Uterus (tissue), 2 donors: Measurements from ENCODE around the gene KLHDC4.

Source experiments
- CTCF ChIP-seq, 4 experiments: fragments of 200-600 bp in 2 of 4; fragments of 450-650 bp in 2 of 4; sonication (generic) in 2 of 4; IDR thresholded peaks; one replicate each; pipeline ENCODE4 v1.5.1; 2016 to 2019; ENCODE audit warnings: antibody characterized with exemption in 4 of 4, mild to moderate bottlenecking in 2 of 4, moderate library complexity in 1 of 4
- POLR2A ChIP-seq, 2 donors: fragments of 450-650 bp; IDR thresholded peaks; one replicate each; pipeline ENCODE4 v1.6.1; 2016; ENCODE audit warnings: antibody characterized with exemption in 2 of 2, mild to moderate bottlenecking in 1 of 2, moderate library complexity in 1 of 2

DNA sequence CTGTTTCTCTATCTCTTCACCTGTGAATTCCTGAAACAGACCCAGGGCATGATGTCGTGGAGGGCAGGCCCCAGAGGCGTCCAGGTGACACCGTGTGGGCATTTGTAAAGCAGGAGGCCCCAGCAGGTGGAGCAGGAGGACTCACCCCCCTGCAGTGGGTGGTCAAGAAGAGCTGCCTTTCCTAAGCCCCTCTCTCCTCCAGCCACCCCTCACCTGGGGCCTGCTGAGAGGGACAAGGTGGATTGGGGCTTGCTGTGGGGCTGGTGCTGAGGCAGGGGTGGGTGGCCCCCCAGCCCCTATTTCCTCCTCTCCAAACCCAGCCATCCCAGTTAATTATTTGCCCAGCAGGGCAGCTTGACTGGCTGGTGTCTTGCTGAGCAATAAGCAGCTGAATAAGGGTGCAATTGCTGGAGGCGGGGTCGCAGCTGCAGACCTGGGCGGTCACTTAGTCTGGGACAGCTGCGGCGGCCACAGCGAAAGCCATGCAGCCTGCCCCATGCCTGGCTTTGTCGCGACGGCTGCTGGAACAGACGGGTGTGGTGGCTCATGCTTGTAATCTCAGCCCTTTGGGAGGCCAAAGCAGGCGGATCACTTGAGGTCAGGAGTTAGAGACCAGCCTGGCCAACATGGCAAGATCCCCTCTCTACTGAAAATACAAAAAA lies 107.1 kb downstream of the KLHDC4 start:
- TF ChIP-seq CTCF (IDR thresholded peaks at IDR 0.05) (no peak), POLR2A (IDR thresholded peaks at IDR 0.05) (no peak)
